HG03175 (cell line): Measurements from ENCODE around the gene ACVRL1.
"Not testable (repeated sequence)": the region's sequence is repeated elsewhere in the genome, so short reads cannot be mapped to it uniquely, and the experiment has no call there.

Experiments
- ATAC-seq: cut with Tn5 transposase; IDR thresholded peaks from one replicate; pipeline ENCODE4 v1.9.1; 2021; ENCODE audit warnings: mild to moderate bottlenecking, moderate library complexity; ENCODE audit not compliant: unreplicated experiment

ACVRL1 gene

GRCh38 chr12:51873251-51873994, 33.9 kb upstream of the ACVRL1 start:
- ATAC-seq = no peak

- ATAC-seq = no peak
Measured at GRCh38 chr12:51874000-51874399, 33.3 kb upstream of the ACVRL1 start.

- ATAC-seq = no peak
Measured at GRCh38 chr12:51874486-51874885, 32.8 kb upstream of the ACVRL1 start.

GRCh38 chr12:51879102-51879501, 28.2 kb upstream of the ACVRL1 start:
- ATAC-seq = no peak

- no peak for ATAC-seq
Measured at GRCh38 chr12:51883295-51883694, 24.0 kb upstream of the ACVRL1 start.

GRCh38 chr12:51883998-51884675, 23.2 kb upstream of the ACVRL1 start:
- no peak for ATAC-seq

- no peak for ATAC-seq
Measured at GRCh38 chr12:51884676-51885229, 22.6 kb upstream of the ACVRL1 start.

- not testable (repeated sequence) for ATAC-seq
Measured at GRCh38 chr12:51885294-51886020, 21.8 kb upstream of the ACVRL1 start.

GRCh38 chr12:51886021-51886710, 21.1 kb upstream of the ACVRL1 start:
- ATAC-seq = no peak

GRCh38 chr12:51887476-51888315, 19.6 kb upstream of the ACVRL1 start, which contains the start of gene ANKRD33:
Gene ANKRD33, plus strand, starts transcription at chr12:51888103. Its CDS starts 84 bp downstream, at chr12:51888187.
- ATAC-seq = no peak

GRCh38 chr12:51888316-51889215, 18.7 kb upstream of the ACVRL1 start:
- ATAC-seq = no peak

- ATAC-seq = no peak
Measured at GRCh38 chr12:51889216-51890132, 17.8 kb upstream of the ACVRL1 start.

GRCh38 chr12:51890133-51890464, 17.2 kb upstream of the ACVRL1 start:
- ATAC-seq = no peak

GRCh38 chr12:51890511-51891171, 16.7 kb upstream of the ACVRL1 start:
- ATAC-seq = no peak

GRCh38 chr12:51891843-51892242, 15.5 kb upstream of the ACVRL1 start:
- ATAC-seq = no peak

GRCh38 chr12:51893786-51894185, 13.5 kb upstream of the ACVRL1 start:
- no peak for ATAC-seq

- ATAC-seq = no peak
Measured at GRCh38 chr12:51895378-51896135, 11.7 kb upstream of the ACVRL1 start.
